Adrenal gland (tissue), 12 donors: ENCODE measurements around the gene CDH2. TPM values are rescaled to one million over a fixed set of nuclear protein-coding genes. Genes with fewer than 3 reads are reported as not detected.

Experiments
- DNase-seq, 7 donors: peaks; one replicate each; pipeline ENCODE4 v3.0.0-alpha.2; 2019 to 2020
- H3K27ac ChIP-seq, 5 donors: fragments of 200-600 bp; sonication (generic) in 4 of 5; 1 replicate in 3 of 5; 2 replicates in 2 of 5; pipeline versions ENCODE4 v1.5.1 to v1.8.0; 2016 to 2020; ENCODE audit warnings: mild to moderate bottlenecking in 1 of 5
- H3K27me3 ChIP-seq: fragments of 200-600 bp; 2 replicates; pipeline ENCODE4 v1.8.0; 2021
- H3K36me3 ChIP-seq, 2 donors: fragments of 200-600 bp; replicated peaks in 1 of 2; 1 replicate in 1 of 2; 2 replicates in 1 of 2; pipeline versions ENCODE4 v1.5.1 to v1.8.0; 2018 to 2022
- H3K4me1 ChIP-seq, 2 donors: fragments of 200-600 bp; replicated peaks in 1 of 2; 1 replicate in 1 of 2; 2 replicates in 1 of 2; pipeline versions ENCODE4 v1.5.1 to v1.8.0; 2018 to 2021
- H3K4me3 ChIP-seq, 4 donors: fragments of 200-600 bp; sonication (generic) in 3 of 4; one replicate each; pipeline ENCODE4 v1.5.1; 2016 to 2018
- H3K9me3 ChIP-seq, 3 donors: fragments of 200-600 bp; sonication (generic) in 1 of 3; replicated peaks in 1 of 3; 1 replicate in 2 of 3; 2 replicates in 1 of 3; pipeline versions ENCODE4 v1.5.1 to v1.8.0; 2016 to 2021
- CTCF ChIP-seq, 6 experiments: fragments of 450-650 bp in 4 of 6; fragments of 200-600 bp in 2 of 6; sonication (generic) in 1 of 6; IDR thresholded peaks; 1 replicate in 5 of 6; 2 replicates in 1 of 6; pipeline versions ENCODE4 v1.5.1 to v1.8.0; 2016 to 2021; ENCODE audit warnings: antibody characterized with exemption in 6 of 6, mild to moderate bottlenecking in 2 of 6, moderate library complexity in 1 of 6
- POLR2A ChIP-seq, 2 donors: fragments of 450-650 bp; IDR thresholded peaks; one replicate each; pipeline ENCODE4 v1.6.1; 2017; ENCODE audit warnings: antibody characterized with exemption in 2 of 2, mild to moderate bottlenecking in 2 of 2, moderate library complexity in 1 of 2
- WGBS, 4 donors: extraction: QIAGEN DNeasy Blood & Tissue Kit in 2 of 4; methylation state at CpG; one replicate each; pipeline versions ENCODE4 v1.1.5 to v1.1.7; 2013 to 2017; 5-methylcytosine and 5-hydroxymethylcytosine counted together
- intact Hi-C, 2 donors: fragments of 100-400 bp; cut with DNase I; formaldehyde crosslinking; loops; one replicate each; pipeline versions ENCODE4 v1.14.1 to v1.15.0; 2022 to 2023
- polyA plus RNA-seq, 3 donors: library from polyadenylated mRNA; stranded (reverse); fragments of 200-250 nt in 2 of 3; fragments of 350-450 nt in 1 of 3; fragmentation: Illumina TruSeq in 1 of 3; extraction: RNeasy Lipid Tissue Mini Kit (QIAGEN cat#74804) in 1 of 3; gene quantifications; one replicate each; pipeline ENCODE4 v1.2.3, GENCODE V29; 2013 to 2014
- total RNA-seq, 9 donors: library from RNA; depleted of rRNA in 4 of 9; stranded (reverse); fragments of >200 nt in 4 of 9; fragments of 120-200 nt in 1 of 9; fragmentation: NEBNext Ultra II Directional in 1 of 9; extraction: Animal tissue kit (Norgen Biotek cat#: 25700) in 1 of 9; gene quantifications; one replicate each; pipeline versions ENCODE4 v1.1.0 to v1.2.4, GENCODE V29; 2013 to 2023
- donor health status: healthy with polysubstance abuse.
- donor health status: Bipolar disorder and iron deficiency.
- donor health status: DM: yes; HTN: yes; CAD: no.
- donor health status: DM: no; HTN: no; CAD: no.
- donor health status: DM: no; HTN: no; CAD: no.
- donor health status: DM: yes; HTN: yes; CAD: no.

CDH2 gene
- total and polyA plus RNA-seq, 12 donors, result 13.9 to 305 (median 129) TPM

- 86 to 93% (median 88%) methylated on average over 3 of the region's 3 CpGs for WGBS, 4 donors
- H3K4me3 ChIP-seq, result no peak overlapping the region
- TF ChIP-seq POLR2A (IDR thresholded peaks at IDR 0.05), result no peak
- TF ChIP-seq CTCF (IDR thresholded peaks at IDR 0.05), result no peak
- no peaks in the 10 kb centered on the region for H3K4me1 ChIP-seq
- DNase-seq, result no peak
- no peaks in the 10 kb centered on the region for H3K27me3 ChIP-seq
- intact Hi-C loops, result no loop called here
- no peaks in the 10 kb centered on the region for H3K36me3 ChIP-seq
- H3K27ac ChIP-seq, result no peak overlapping the region
- H3K9me3 ChIP-seq, result no peaks in the 10 kb centered on the region
These were observed 38.1 kb downstream of the CDH2 start for GRCh38 chr18:28138816-28139215.

GRCh38 chr18:28136071-28136470 lies 40.9 kb downstream of the CDH2 start:
- Histone ChIP-seq H3K4me1 (peaks cover 6 to 12% of the 10 kb centered on the region in 2 donors), H3K27me3 (no peaks in the 10 kb centered on the region), H3K9me3 (no peaks in the 10 kb centered on the region), H3K27ac (no peak overlapping the region), H3K4me3 (no peak overlapping the region), H3K36me3 (no peaks in the 10 kb centered on the region)
- TF ChIP-seq CTCF (IDR thresholded peaks at IDR 0.05) (no peak), POLR2A (IDR thresholded peaks at IDR 0.05) (no peak)
- intact Hi-C loops, result no loop called here
- DNase-seq, result no peak
- 59 to 65% (median 62%) methylated on average over 4 of the region's 4 CpGs for WGBS, 4 donors

GRCh38 chr18:28134774-28135173 lies 42.2 kb downstream of the CDH2 start:
- peaks cover 6 to 18% of the 10 kb centered on the region in 2 donors for H3K4me1 ChIP-seq
- no peaks in the 10 kb centered on the region for H3K27me3 ChIP-seq
- 93 to 96% (median 95%) methylated on average over 7 of the region's 7 CpGs for WGBS, 4 donors
- no peak overlapping the region for H3K27ac ChIP-seq
- intact Hi-C loops, result no loop called here
- no peaks in the 10 kb centered on the region for H3K9me3 ChIP-seq
- DNase-seq, result no peak
- H3K36me3 ChIP-seq, result no peaks in the 10 kb centered on the region
- no peak overlapping the region for H3K4me3 ChIP-seq
- TF ChIP-seq CTCF (IDR thresholded peaks at IDR 0.05), result no peak
- TF ChIP-seq POLR2A (IDR thresholded peaks at IDR 0.05), result no peak

GRCh38 chr18:28132084-28132483 lies 44.8 kb downstream of the CDH2 start:
- 51 to 61% (median 58%) methylated on average over 5 of the region's 5 CpGs for WGBS, 4 donors

More at GRCh38 chr18:28132084-28132483, 44.8 kb downstream of the CDH2 start:
- Histone ChIP-seq H3K27me3 (no peaks in the 10 kb centered on the region), H3K4me1 (peaks cover 6 to 42% of the 10 kb centered on the region in 2 donors), H3K9me3 (no peaks in the 10 kb centered on the region), H3K4me3 (no peak overlapping the region), H3K27ac (peak overlapping the region in 3 of 5 donors; percentile 27 to 36 (median 31)), H3K36me3 (no peaks in the 10 kb centered on the region)
- no peak for TF ChIP-seq POLR2A (IDR thresholded peaks at IDR 0.05)
- no peak for TF ChIP-seq CTCF (IDR thresholded peaks at IDR 0.05)
- intact Hi-C loops, result no loop called here
- DNase-seq, result peak in 6 of 7 donors; percentile 20 to 63 (median 54)
